ENCODE results near the gene MRPL11.

DNA sequence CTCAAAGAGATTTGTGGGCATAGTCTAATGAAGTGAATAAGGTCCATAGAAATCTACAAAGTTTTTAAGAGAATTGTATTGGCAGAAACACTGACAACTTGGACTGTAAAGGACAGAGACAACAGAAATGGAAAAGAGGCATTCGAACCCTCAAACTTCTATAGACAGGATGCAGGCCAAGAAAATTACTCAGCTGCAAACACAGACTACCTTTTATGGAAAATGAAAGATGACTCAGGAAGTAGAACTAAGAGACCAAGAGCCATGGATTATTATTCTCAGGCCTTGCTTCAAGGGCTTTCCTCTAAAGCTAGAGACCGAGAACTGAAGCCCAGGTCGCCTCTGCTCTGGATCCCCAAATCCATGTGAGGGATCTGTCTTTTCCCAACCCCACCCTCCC is 24.3 kb upstream of the MRPL11 start:
- TF ChIP-seq, protein P1, sequence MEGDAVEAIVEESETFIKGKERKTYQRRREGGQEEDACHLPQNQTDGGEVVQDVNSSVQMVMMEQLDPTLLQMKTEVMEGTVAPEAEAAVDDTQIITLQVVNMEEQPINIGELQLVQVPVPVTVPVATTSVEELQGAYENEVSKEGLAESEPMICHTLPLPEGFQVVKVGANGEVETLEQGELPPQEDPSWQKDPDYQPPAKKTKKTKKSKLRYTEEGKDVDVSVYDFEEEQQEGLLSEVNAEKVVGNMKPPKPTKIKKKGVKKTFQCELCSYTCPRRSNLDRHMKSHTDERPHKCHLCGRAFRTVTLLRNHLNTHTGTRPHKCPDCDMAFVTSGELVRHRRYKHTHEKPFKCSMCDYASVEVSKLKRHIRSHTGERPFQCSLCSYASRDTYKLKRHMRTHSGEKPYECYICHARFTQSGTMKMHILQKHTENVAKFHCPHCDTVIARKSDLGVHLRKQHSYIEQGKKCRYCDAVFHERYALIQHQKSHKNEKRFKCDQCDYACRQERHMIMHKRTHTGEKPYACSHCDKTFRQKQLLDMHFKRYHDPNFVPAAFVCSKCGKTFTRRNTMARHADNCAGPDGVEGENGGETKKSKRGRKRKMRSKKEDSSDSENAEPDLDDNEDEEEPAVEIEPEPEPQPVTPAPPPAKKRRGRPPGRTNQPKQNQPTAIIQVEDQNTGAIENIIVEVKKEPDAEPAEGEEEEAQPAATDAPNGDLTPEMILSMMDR (IDR thresholded peaks at IDR 0.05; ENCODE audit: low read length) = no peak
- TF ChIP-seq EZH2 (optimal IDR thresholded peaks at IDR 0.05; ENCODE audit: low read depth, low read length) = no peak
- TF ChIP-seq EZH2phosphoT487 (IDR thresholded peaks at IDR 0.05; ENCODE audit: low read length) = no peak
